Fibroblast of pulmonary artery (primary cell): ENCODE data around the gene UNC5B.

Experiments used
- DNase-seq: peaks from one replicate; pipeline ENCODE4 v3.0.0-alpha.2; 2010; ENCODE audit warnings: low read depth
- H3K4me3 ChIP-seq: replicated peaks from 2 replicates; pipeline ENCODE4 v1.5.1; 2011; ENCODE audit warnings: low read depth, mild to moderate bottlenecking, control low read depth, low read length, moderate library complexity
- TF ChIP-seq, protein P1 (sequence below): IDR thresholded peaks from 2 replicates; pipeline ENCODE4 v1.5.1; 2011; ENCODE audit warnings: mild to moderate bottlenecking, control low read depth, low read length, inconsistent platforms; ENCODE audit errors: missing control alignments

UNC5B gene

DNA sequence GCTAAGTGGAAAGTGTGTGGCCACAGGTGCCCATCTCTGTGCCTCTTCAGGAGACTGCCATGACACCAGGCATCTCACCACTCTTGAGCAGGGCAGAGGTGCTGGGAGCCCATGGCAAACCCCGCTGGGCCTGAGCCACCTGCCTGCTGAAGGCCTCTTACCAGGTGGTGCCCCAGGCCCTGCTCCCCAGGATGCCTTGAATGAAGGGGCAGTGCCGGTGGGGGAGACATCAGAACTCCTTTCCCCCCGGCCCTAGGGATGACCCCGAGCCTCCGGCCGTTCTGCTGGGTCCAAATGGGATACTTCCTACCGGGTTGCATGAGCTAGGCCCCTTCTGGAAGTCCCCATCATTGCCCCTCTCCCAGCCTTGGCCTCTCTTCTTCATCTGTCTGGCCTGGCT, 37.6 kb downstream of the UNC5B start:
- no peak overlapping the region for H3K4me3 ChIP-seq
- DNase-seq, result no peak
- TF ChIP-seq, protein P1, sequence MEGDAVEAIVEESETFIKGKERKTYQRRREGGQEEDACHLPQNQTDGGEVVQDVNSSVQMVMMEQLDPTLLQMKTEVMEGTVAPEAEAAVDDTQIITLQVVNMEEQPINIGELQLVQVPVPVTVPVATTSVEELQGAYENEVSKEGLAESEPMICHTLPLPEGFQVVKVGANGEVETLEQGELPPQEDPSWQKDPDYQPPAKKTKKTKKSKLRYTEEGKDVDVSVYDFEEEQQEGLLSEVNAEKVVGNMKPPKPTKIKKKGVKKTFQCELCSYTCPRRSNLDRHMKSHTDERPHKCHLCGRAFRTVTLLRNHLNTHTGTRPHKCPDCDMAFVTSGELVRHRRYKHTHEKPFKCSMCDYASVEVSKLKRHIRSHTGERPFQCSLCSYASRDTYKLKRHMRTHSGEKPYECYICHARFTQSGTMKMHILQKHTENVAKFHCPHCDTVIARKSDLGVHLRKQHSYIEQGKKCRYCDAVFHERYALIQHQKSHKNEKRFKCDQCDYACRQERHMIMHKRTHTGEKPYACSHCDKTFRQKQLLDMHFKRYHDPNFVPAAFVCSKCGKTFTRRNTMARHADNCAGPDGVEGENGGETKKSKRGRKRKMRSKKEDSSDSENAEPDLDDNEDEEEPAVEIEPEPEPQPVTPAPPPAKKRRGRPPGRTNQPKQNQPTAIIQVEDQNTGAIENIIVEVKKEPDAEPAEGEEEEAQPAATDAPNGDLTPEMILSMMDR, result no peak

DNA sequence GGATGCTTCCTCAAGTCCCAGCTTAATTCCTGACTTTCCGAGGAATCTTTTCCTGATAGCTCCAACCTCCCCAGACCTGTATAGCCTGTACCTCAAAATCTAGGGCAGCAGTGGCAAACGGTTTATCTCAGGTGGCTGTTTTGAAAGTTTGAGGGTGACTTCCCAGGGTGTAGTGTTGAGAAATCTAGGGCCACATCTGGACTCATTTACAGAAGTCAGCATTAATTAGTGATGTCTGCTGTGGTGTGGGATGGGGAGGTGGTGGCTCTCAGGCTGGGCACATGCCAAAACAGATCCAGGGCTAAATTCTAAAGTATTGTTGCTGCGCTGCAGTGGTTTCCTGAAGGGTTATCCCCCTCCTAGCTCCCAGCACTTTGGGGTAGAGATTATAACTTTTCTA, 38.0 kb downstream of the UNC5B start:
- no peak overlapping the region for H3K4me3 ChIP-seq
- no peak for DNase-seq
- TF ChIP-seq, protein P1, result no peak

DNA sequence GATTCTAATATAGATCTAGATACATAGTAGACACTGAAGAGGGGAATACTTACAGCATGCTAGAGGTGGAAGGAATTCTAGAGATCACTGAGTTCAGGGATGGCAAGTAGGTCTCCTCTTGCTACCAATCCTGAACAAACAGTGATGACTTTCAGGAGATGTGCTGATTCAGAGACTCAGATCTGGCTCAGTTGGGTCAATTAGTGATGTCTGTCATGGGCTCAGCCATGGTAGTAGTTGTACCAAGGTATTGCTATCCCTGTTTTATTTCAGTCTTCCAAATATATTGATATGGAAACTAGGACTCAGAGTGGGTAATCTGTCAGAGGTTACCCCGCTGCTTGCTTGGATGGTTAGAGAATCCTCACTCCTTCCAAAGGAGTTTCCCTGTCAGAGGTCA, 38.5 kb downstream of the UNC5B start:
- H3K4me3 ChIP-seq, result no peak overlapping the region
- TF ChIP-seq, protein P1, result no peak
- no peak for DNase-seq

DNA sequence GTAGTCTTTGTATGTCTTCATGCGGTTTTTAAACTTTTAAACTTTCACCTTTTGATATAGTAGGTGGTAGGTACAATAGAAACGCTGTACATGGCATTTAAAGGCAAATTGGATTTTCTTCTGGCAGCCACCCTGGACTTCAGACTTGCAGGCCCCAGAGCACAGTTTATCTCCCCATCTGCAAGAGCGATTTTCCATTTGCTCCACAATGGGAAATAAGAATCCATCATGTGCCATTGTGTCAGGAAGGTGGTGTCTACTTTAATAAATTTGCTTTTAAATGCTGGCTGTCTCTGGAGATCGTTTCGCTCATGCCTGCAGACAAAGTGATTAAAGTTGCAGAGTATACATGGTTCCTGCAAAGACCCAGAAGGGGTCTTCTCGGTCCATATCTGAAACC, 38.9 kb downstream of the UNC5B start:
- DNase-seq, result no peak
- TF ChIP-seq, protein P1, result no peak
- no peak overlapping the region for H3K4me3 ChIP-seq

DNA sequence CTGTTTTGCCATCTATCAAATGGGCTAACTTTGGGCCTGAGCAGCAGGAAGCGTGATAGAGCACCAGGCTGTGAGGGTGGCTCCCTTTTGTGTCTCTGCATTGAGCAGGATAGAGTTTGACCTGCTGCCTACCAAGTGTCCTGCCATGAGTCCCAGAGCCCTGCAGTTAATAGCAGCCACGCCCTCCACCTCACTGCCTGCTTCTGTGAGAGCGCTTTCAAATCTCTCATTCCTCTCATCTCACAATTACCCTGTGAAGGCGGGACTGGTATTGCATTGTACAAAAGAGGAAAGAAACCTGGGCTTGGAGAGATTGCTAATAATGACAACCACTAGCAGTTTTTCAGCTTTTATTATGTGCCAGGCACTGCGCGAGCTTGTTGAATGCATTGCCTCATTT, 39.9 kb downstream of the UNC5B start:
- TF ChIP-seq, protein P1, result no peak
- DNase-seq, result no peak
- no peak overlapping the region for H3K4me3 ChIP-seq

DNA sequence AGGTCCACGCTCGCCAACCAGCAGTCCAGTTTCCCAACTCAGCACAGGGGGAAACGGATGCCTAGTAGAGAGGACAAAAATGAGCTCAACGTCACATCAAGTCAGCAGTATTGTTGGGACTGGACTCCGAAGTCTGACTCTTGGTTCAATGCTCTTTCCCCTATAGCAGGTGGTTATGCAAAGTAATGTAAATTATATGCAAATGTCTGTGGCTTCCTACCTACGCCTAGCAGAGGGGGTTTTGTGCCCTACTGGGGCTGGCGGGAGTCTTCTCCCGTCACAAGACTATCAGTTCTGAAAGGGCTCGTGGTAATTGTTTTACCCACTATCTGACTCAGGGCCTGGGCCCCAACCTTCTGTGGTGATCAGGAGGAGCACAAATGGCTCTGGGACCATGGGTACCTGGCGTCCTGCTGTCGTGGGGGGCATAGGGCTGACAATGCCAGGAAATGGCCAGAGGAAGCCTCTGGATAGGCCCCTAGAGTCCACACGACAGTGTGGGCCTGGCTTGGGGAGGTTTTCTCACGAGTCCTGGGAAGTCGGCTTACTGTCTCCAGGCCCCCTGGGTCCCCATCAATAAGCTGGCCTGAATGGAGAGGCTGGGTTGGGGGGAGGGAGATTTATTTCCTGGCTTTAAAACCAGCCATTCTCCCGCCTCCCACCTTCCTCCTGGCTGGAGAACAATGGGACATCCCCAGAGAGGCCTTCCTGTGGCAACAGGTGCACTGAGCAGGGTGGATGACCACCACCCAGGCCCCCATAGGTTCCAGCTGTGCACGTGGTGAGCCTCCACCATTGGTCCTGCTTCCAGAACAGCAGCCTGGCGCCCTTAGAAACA, 41.8 kb downstream of the UNC5B start:
- TF ChIP-seq, protein P1, result no peak
- H3K4me3 ChIP-seq, result no peak overlapping the region
- no peak for DNase-seq
